Suppressor macrophage (primary cell): ENCODE data around the gene VAMP4.
"Not testable (repeated sequence)": the region's sequence is repeated elsewhere in the genome, so short reads cannot be mapped to it uniquely, and the experiment has no call there.

Experiments
- DNase-seq, 4 experiments: peaks; one replicate each; pipeline ENCODE4 v3.0.0-alpha.2; 2020 to 2022

Gene VAMP4

DNA sequence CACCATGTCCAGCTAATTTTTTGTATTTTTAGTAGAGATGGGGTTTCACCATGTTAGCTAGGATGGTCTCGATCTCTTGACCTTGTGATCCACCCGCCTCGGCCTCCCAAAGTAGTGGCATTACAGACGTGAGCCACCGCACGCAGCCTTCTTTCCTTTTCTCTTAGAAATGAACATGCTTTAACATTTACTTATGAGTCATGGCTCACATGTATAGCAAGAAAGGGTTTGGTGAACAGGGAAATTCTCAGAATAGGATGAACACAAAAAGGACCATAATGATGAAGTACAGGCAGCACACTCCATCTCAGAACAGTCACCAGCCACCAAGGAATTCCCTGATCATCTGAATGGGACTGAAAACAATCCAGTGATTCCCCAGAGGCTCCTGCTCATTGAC, 9.4 kb upstream of the VAMP4 start:
- no peak for DNase-seq

DNA sequence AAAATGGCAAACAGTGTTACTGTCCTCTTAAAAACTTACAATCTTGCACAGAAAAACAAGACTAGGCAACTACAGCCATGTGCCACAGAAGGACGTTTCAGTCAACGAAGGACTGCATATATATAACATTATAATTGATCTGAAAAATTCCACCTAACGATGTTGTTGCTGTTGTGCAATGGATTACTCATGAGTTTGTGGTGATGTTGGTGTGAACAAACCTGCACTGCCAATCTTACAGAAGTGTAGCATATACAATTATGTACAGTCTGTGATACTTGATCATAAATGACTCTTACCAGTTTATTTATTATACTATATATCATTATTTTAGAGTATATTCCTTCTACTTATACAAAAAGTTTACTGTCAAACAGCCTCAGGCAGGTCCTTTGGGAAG, 6.8 kb upstream of the VAMP4 start:
- DNase-seq: no peak

DNA sequence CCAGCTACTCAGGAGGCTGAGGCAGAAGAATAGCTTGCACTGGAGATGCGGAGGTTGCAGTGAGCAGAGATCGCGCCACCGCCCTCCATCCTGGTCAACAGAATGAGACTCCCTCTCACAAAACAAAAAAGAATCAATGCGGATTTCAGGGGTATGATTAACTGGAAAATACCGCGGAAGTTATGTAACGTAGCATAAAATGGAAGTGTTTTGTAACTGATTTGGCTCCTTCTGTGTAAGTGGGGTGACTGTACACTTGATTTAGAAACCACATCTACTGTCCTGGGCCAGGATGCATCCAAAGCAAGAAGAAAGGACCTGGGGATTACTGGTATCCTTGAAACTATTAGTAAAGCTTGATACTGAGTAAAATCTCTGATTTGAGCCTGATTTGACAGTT, 3.1 kb upstream of the VAMP4 start:
- DNase-seq: peak; percentile 42 to 62 (median 53)

DNA sequence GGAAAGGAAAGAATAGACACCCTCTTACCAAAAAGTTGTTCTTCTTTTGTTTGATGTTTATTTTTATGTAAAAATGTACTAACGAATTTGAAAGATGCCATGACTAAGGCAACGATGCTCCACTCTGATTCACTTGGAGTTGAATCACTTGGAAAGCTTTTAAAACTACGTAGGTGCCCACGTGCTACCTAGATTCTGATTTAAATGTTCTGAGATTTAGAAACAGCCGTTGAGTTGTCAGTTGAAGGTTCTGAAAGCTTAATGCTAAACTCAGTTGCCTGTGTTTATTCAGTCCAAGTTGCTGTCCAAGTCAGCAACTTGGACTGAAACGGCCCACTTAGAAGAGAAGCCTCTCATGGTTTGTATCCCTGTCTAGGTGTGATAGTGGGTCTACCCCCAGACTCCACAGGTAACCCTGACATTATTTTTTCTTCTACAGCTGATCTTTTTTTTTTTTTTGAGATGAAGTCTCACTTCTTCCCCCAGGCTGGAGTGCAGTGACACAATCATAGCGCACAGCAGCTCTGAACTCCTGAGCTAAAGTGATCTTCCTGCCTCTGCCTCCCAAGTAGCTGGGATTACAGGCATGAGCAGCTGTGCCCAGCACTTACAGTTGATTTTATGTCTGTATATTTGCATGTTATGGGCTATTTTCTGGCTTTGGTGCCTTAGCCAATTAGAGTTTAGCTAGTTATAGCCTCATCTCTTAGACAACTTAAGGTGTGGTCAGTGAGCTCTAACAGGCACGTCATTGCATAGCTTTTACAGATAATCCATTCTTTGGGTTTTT, 1.4 kb upstream of the VAMP4 start:
- peak; percentile 15 to 54 (median 36) for DNase-seq

DNA sequence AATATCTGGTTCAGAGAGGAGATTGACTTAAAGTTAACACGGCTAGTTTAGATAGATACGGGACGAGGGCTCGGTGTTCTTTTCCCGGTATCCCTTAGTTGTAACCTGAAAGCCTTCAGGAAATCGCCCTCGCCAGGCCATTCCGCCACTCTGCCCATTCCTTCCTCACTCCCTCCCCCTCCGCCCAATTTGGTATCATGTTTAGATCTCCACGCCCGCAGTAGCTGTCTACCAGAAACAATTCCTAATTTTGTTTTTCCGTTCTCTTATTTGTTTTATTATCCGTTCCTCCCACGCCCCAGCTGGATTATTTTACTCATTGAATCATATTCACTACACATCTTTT, 685 bp upstream of the VAMP4 start:
- DNase-seq: peak in 3 of 4 experiments; percentile 17 to 54 (median 53)

DNA sequence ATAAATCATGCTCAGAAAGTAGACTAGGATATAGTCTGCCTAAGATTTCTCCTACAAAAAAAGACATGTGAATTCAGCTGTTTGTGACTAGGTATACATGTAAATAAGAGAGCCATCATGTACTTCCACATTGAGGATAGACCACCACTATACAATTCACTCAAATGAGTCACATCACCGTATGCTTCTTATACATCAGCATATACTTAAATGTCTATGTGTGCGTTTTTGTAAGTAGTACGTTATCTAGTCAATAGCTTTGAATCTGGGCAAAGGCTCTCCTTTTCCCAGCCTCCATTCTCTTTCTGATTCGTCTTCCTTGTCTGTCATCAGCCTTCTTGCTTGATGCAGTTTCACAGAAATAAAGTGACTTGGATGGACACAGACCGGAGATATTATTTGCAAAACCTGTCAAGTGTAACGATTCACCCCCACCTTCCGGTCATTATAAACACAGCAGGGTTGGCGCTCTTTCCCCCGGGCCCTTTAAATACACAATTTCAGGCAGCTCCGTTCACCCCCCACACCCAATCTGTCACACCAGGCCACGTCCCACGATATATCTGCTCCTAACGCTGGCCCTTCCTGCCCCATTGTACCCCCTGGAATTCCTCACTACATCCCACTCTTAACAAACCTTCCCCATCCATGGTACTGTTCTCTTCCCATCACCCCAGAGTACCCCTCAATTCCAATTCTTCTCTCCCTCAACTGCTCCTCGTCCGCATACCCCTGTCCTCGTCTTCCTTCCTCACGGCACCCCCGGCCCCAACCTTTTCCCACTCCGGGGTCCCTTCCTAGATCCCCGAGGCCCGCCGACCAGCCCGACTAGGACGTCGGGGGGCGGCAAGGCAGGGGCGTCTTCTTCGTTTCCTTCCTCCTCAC, 636 bp downstream of the VAMP4 start:
- peak; percentile 27 to 64 (median 49) for DNase-seq

DNA sequence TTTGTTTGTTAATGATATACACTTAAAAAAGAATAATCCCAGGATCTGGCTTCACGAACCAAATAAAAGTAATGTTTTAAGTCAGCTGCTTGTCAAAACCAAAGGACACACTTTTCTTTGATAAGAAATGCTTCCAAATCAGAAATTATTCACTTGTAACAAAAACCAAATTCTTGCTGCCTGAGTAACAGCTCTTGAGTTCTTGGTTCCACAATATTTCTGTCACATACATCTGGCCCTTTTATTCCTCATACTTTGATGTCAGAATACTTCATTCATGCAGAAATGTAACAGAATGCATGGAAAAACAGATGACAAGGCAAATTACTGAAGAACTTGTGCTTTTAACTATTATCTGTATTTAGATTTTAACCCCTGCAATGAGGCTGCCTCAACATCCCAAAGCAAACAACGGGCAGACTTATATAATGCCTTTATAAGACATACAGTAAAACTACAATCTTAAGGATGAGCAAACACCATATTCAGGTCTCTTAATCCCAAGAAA, 1.5 kb downstream of the VAMP4 start:
- DNase-seq: no peak

DNA sequence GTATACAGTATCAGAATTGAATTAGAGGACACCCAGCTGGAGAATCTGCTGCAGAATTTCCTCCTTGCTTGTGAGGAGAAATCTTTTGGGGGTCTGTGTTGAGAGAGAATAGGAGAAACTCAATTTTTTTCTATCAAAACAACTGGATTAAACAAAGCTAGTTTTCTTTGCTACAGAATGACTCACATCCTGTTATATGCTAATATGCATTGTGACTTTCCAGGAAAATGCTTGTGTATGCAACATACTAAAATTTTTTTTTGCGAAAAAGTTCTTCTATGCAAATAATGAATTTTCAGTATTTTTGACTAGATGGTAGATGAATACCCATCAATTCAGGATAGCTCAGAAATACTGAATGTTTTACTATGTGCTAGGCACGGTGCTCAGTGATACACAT, 2.2 kb downstream of the VAMP4 start:
- DNase-seq: peak in 2 of 4 experiments; percentile 46 to 58

DNA sequence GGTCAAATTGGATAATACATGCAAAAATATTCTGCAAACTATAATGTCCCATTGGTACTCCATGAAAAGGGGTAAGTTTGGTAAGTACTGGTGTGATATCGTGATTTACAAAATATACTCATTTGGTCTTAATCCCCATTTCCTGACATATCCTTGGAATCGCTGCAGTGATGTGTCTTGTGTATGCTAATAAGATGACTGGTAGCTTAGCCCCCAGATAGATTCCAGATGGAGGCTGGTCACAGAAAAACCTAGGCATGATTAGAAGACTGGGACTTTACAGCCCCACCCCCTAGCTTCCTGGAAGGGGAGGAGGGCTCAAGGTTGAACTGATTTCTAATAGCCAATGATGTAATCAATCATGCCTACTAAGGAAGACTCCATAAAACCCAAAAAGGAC, 3.0 kb downstream of the VAMP4 start:
- DNase-seq: no peak

DNA sequence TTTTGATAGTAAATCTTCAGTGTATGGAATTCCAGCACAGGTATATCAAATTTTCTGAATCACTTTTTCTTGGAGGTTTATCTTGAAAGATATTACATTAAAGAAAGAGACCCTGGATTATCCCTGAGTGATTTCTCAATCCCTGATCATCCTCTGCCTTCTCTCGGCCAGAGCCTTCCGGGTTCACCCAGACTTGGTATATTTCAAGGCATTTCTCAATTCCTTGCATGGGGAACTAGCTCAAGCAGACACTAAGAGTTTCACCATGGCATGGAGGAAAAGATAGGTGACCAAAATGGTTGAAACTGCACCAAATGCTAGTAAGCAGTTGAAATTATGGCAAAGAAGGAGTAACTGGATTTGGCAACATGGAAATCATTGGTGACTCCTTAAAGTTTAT, 5.7 kb downstream of the VAMP4 start:
- peak; percentile 29 to 77 (median 65) for DNase-seq

DNA sequence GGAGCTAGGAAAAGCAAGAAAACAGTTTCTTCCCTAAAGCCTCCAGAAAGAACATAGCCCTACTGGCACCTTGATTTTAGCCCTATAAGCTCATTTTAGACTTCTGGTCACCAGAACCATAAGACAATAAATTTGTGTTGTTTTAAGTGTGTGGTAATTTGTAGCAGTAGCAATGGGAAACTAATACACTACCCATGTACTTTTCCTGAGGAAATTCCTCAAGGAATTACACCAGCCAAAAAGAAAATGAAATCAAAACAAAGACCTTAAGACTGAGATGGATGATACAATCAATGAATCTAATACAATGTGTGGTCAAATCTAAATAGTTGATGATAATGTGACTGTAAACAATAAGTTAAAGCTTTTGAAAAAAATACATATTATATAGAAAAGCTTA, 11.8 kb downstream of the VAMP4 start:
- DNase-seq: no peak

DNA sequence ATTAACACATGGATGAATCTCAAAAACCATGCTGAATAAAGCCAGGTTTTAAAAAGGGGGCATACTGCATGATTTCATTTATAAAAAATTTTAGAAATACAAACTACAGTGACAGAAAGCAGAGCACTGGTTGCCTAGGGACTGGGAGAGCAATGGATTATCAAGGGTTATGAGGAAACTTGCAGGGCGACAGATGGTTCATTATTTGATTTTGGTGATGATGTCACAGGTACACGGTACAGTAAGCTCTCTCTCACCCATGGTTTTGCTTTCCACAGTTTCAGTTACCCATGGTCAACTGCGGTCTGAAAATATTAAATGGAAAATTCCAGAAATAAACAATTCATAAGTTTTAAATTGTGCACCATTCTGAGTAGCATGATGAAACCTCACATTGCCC, 14.1 kb downstream of the VAMP4 start:
- no peak for DNase-seq

DNA sequence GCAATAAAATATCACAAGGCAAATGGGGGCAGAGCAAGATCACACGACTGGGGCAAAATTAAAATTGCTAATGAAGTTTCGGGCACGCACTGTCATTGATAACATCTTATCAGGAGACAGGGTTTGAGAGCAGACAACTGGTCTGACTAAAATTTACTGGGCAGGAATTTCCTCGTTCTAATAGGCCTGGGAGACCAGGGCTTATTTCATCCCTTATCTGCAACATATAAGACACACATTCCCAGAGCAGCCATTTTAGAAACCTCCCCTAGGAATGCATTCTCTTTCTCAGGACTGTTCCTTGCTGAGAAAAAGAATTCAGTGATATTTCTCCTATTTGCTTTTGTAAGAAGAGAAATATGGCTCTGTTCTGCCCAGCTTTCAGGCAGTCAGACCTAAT, 18.7 kb downstream of the VAMP4 start:
- DNase-seq: not testable (repeated sequence)

DNA sequence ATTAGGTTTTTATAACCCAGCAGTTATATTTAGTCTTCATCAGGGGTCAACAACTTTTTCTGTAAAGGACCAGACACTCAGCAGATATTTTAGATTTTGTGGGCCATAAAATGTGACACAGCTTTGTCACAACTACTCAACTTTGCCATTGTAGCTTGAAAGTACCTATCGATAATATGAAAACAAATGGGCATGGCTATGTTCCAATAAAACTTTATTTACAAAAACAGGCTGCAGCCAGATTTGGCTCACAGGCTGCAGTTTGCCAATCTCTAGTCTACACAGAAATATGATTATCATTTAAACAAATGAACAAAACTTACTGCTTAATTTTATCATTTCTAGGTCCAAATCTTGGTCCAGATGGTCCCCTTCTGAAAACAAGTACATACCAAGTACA, 23.0 kb downstream of the VAMP4 start:
- DNase-seq: no peak

DNA sequence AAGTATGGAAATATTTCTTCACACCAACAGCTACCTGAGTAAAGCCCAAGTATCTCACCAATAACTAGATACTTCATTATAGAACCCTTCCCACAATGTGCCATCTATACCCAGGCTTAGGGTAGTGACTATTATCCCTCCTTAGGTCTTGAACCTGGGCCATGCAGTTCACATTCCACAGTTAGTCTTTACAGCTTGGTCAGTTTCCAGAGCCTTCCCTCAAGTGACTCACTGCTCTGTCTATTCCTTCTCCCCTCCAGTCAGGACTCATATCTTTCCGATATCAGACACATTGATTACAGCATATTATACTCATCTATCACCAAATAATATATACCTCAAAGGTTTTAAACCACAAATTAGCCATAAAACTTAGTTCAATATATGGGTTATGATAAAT, 23.6 kb downstream of the VAMP4 start:
- no peak for DNase-seq

DNA sequence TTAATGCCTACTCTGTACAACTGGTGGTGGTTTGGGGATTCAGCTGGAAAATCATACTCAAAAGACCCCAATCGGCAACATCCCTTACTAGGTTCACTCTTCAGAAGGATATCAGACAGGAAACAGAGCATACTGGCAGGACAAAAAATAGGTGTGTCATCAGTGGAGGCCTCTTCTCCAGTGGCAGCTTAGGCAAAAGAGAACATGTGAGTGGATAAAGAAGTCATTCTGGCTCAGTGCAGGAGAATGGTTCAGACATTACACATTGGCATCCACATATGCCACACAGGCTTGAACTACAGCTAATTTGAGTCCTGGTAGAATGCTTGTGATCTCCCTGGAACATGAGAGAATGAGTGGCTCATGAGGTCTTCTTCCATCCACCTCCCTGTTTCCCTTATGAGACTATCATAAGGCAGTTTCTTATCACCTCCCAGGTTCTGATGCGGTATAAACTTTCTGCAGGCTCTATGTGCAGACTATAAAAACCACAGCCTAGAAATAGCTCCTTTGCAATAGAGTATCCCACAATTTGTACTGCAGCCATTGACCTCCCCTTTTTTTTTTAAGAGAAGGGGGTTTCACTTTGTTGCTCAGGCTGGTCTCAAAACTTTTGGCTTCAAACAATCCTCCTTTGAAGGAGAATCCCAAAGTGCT, 24.7 kb downstream of the VAMP4 start:
- DNase-seq: no peak

DNA sequence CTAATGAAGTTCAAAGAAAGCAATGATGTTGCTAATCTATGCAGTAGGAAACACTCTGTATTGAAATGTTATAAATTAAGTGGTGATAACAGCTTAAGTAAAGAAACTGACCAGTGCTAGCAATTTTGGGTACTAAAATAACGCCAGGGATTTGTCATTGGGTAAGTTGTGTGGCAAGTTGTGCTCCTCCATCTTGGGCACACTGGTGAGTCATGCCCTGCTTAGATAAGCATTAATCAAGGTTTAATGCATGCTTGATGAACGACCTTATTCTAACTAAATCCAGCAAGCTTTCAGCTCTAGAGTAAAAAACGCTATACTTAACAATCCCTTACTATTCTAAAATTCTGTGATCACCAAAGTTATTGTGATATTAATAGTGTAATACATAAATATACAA, 25.2 kb downstream of the VAMP4 start:
- DNase-seq: no peak

DNA sequence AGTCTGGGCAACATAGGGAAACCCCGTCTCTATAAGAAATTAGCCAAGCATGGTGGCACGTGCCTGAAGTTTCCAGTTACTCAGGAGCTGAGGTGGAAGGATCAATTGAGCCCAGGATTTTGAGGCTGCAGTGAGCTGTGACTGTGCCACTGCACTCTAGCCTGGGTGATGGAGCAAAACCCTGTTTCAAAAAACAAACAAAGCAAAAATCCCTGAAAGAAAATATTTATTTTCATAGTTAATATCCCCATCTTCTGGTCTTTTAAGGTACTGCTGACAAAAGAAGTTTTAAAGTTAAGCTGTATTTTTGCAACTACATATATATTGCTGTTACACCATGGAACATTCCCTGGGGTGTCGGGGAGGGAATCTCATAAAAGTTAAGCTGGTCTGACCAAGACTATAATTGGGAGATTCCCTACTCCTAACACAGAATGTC, 26.0 kb downstream of the VAMP4 start:
- peak in 2 of 4 experiments; percentile 13 to 20 for DNase-seq

DNA sequence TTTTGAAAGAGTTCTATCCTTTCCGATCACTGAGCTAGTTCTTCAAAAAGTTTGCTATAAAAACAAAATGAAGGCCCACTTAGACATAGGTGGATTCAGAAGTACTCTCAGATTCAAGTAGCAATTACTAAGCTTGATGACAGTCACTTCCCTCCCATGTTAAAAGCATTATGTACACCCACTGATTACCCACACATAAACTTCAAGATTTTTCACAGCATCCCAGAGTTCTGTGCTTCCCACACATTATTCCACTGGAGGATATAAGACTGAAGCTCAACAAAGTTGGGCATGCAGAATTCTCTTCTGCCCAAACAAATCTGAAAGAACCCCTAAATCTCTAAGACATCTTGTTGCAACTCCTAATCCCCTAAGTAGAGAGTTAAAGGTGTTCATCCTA, 29.5 kb downstream of the VAMP4 start:
- DNase-seq: peak in 1 of 4 experiments; percentile 9

DNA sequence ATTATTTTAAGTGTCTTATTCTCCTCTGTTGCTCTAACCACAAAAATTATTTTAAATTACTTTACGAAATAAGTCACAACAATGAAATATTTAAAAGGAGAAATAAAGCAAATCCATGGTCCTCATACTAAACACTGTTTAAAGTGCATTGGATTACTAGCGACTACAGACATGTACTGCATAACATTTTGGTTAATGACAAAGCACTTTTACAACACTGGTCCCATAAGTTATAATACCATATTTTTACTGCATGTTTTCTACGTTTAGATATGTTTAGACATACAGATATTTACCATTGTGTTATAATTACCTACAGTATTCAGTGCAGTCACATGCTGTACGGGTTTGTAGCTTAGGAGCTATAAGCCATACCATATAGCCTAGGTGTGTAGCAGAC, 30.2 kb downstream of the VAMP4 start:
- no peak for DNase-seq

DNA sequence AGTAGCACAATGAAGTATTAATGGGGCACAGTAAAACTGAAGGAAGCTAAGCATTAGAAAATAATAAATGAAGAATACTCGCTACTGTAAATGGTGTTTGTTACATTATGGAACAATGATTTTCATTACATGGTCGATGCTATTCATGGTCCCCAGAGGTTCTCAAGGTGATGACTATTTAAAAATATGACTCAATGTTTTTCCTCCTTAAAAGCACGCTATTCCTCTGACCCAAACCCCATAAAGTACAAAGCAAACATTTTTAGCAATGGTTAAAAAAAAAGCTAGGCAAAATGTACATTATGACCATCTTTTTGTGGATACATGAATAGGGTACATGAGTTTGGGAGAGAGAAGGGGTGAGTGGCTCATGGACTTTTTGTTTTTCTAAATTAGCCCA, 34.3 kb downstream of the VAMP4 start:
- no peak for DNase-seq

DNA sequence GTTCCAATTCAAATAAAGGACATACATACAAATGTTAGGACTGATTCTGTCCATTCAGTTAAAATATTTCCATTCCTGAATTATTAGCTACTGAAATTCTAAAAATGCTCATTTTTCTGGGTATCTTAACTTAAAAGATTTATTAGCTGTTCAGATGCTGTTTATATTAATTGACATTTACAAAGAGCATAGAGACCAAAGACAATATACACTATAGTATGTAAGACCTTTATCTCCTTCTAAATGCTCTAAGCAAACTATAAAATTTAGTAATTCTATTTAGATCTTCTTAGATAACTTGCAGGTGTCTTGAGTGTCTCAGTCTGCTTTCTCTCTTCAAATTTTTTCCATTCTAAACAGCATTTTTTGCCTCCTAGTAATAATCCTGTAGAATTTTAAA, 39.3 kb downstream of the VAMP4 start:
- no peak for DNase-seq

DNA sequence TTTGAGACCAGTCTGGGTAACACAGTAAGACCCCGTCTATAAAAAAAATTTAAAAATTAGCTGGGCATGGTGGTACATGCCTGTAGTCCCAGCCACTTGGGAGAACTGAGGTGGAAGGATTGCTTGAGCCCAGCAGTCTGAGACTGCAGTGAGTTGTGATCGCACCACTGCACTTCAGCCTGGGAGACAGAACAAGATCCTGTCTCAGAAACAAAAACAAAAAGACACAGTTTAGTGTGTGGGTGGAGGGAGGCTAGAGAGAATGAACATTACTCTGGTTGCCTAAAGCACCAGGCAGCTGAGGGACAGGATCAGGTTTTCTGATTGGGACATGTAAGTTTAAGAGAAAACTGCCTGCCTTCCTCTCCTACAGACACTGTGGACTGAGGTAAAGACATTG, 42.3 kb downstream of the VAMP4 start:
- DNase-seq: peak in 1 of 4 experiments; percentile 5
